ENCODE measurements around the gene DLGAP3. TPM values are rescaled to one million over a fixed set of nuclear protein-coding genes. Genes with fewer than 3 reads are reported as not detected.
"Not testable (repeated sequence)": the region's sequence is repeated elsewhere in the genome, so short reads cannot be mapped to it uniquely, and the experiment has no call there.

DLGAP3 gene
- total RNA-seq, 1 experiment from 2014 or later, result 1.0 TPM

DNA sequence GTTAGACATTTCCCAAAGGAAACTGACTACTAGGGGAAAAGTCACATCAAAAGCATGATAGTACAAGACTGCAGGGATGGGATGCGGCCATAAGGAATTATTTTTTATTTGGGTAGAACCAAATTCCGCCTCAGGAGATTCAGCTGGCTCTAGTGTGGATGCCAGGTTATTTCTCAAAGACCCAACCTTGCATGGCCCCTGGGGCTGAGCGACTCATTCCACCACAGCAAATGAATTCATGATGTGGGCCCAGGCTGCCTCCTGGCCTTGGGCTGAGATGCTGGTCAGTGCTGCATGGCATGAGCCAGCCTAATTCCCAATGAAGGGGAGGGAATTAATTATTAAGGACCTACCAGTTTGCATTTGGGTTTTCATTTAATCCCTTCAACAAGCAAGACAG is 43.9 kb upstream of the DLGAP3 start:
- Mint-ChIP-seq H3K27me3 (ENCODE audit: unreplicated experiment) (no peaks in the 10 kb centered on the region), H3K27ac (ENCODE audit: unreplicated experiment) (no peak overlapping the region), H3K9me3 (ENCODE audit: low read depth, unreplicated experiment) (no peaks in the 10 kb centered on the region), H3K4me3 (ENCODE audit: low read depth, unreplicated experiment) (no peak overlapping the region), H3K4me1 (ENCODE audit: low read depth, unreplicated experiment) (peaks cover 8% of the 10 kb centered on the region), H3K36me3 (ENCODE audit: insufficient read depth, unreplicated experiment) (peaks cover 13% of the 10 kb centered on the region)
- DNase-seq, result no peak
- intact Hi-C loops (cut with micrococcal nuclease; ENCODE audit: unreplicated experiment), result no loop called here
- no TSS peak for BruUV-seq (replicated peaks)
- TF ChIP-seq, protein P1, sequence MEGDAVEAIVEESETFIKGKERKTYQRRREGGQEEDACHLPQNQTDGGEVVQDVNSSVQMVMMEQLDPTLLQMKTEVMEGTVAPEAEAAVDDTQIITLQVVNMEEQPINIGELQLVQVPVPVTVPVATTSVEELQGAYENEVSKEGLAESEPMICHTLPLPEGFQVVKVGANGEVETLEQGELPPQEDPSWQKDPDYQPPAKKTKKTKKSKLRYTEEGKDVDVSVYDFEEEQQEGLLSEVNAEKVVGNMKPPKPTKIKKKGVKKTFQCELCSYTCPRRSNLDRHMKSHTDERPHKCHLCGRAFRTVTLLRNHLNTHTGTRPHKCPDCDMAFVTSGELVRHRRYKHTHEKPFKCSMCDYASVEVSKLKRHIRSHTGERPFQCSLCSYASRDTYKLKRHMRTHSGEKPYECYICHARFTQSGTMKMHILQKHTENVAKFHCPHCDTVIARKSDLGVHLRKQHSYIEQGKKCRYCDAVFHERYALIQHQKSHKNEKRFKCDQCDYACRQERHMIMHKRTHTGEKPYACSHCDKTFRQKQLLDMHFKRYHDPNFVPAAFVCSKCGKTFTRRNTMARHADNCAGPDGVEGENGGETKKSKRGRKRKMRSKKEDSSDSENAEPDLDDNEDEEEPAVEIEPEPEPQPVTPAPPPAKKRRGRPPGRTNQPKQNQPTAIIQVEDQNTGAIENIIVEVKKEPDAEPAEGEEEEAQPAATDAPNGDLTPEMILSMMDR (IDR thresholded peaks at IDR 0.05; ENCODE audit: unreplicated experiment), result no peak
- CTCF ChIA-PET, result no interaction called here

DNA sequence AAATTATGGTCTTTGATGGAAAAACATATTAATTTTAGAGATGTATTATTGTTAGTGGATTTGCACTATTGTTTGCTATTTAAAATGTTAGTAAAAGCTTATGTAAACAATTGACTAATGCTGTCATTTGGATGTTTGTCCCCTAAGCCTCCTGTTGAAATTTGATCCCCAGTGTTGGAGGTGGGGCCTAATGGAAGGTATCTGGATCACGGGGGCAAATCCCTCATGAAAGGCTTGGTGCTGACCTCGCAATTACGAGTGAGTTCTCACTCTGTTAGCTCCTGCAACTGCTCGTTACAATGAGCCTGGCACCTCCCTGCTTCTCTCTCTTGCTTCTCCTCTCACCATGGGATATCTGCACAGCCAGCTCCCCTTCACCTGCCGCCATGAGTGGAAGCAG is 41.4 kb upstream of the DLGAP3 start:
- Mint-ChIP-seq H3K9me3 (ENCODE audit: low read depth, unreplicated experiment) (no peaks in the 10 kb centered on the region), H3K4me3 (ENCODE audit: low read depth, unreplicated experiment) (no peak overlapping the region), H3K4me1 (ENCODE audit: low read depth, unreplicated experiment) (peaks cover 8% of the 10 kb centered on the region), H3K36me3 (ENCODE audit: insufficient read depth, unreplicated experiment) (peaks cover 11% of the 10 kb centered on the region), H3K27me3 (ENCODE audit: unreplicated experiment) (no peaks in the 10 kb centered on the region), H3K27ac (ENCODE audit: unreplicated experiment) (no peak overlapping the region)
- TF ChIP-seq, protein P1 (IDR thresholded peaks at IDR 0.05; ENCODE audit: unreplicated experiment), result no peak
- BruUV-seq (replicated peaks), result no TSS peak
- intact Hi-C loops (cut with micrococcal nuclease; ENCODE audit: unreplicated experiment), result no loop called here
- CTCF ChIA-PET, result no interaction called here
- DNase-seq, result no peak

DNA sequence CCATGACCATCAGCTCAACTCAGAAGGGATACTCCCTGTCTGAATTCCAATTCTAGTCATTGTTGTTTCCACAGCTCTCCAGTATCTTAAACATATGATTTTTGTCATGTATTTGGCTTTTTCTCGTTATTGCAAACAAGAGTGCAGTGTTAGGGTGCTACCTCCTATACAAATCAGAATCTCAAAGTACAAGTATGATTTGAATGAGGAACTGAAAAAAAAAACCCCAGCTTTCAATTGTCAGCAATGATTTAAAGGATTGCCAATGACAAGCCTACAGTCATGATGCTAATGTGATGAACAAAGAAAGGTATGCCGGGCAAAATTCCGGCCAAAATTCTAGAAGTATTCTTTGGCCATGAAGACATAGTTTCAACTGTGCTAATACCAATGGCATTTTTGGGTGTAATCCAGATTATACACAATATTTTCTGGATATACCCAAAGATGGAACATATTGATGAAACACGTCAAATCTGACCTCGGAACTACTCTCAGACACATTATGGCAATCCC is 40.8 kb upstream of the DLGAP3 start:
- CTCF ChIA-PET, result no interaction called here
- Mint-ChIP-seq H3K9me3 (ENCODE audit: low read depth, unreplicated experiment) (no peaks in the 10 kb centered on the region), H3K4me3 (ENCODE audit: low read depth, unreplicated experiment) (no peak overlapping the region), H3K4me1 (ENCODE audit: low read depth, unreplicated experiment) (peaks cover 8% of the 10 kb centered on the region), H3K27ac (ENCODE audit: unreplicated experiment) (no peak overlapping the region), H3K36me3 (ENCODE audit: insufficient read depth, unreplicated experiment) (peaks cover 5% of the 10 kb centered on the region), H3K27me3 (ENCODE audit: unreplicated experiment) (no peaks in the 10 kb centered on the region)
- intact Hi-C loops (cut with micrococcal nuclease; ENCODE audit: unreplicated experiment), result no loop called here
- TF ChIP-seq, protein P1 (IDR thresholded peaks at IDR 0.05; ENCODE audit: unreplicated experiment), result no peak
- DNase-seq, result no peak
- no TSS peak for BruUV-seq (replicated peaks)

DNA sequence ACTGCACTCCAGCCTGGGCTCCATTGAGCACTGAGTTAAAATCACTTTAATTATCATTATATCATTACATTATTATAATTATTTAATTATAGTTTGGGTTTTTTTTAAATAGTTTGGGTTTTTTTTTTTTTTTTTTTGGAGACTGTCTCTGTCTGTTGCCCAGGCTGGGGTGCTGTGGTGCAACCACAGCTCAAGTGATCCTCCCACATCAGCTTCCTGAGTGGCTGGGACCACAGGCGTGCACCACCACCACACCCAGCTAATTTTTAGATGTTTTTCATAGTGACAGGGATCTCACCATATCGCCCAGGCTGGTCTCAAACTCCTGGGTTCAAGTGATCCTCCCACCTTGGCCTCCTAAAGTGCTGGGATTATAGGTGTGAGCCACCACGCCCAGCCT is 38.8 kb upstream of the DLGAP3 start:
- CTCF ChIA-PET; H3K4me3 Mint-ChIP-seq (ENCODE audit: low read depth, unreplicated experiment): not testable (repeated sequence)

DNA sequence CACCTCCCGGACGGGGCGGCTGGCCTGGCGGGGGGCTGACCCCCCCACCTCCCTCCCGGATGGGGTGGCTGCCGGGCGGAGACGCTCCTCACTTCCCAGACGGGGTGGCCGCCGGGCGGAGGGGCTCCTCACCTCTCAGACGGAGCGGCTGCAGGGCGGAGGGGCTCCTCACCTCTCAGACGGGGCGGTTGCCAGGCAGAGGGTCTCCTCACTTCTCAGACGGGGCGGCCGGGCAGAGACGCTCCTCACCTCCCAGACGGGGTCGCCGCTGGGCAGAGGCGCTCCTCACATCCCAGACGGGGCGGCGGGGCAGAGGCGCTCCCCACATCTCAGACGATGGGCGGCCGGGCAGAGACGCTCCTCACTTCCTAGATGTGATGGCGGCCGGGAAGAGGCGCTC is 38.2 kb upstream of the DLGAP3 start:
- H3K27ac Mint-ChIP-seq (ENCODE audit: unreplicated experiment); DNase-seq; CTCF ChIA-PET; H3K4me1 Mint-ChIP-seq (ENCODE audit: low read depth, unreplicated experiment); H3K36me3 Mint-ChIP-seq (ENCODE audit: insufficient read depth, unreplicated experiment); BruUV-seq (replicated peaks); H3K9me3 Mint-ChIP-seq (ENCODE audit: low read depth, unreplicated experiment); intact Hi-C loops (cut with micrococcal nuclease; ENCODE audit: unreplicated experiment); H3K27me3 Mint-ChIP-seq (ENCODE audit: unreplicated experiment); H3K4me3 Mint-ChIP-seq (ENCODE audit: low read depth, unreplicated experiment): not testable (repeated sequence)

More for the DNA sequence above, 38.8 kb upstream of the DLGAP3 start:
- H3K4me1 Mint-ChIP-seq (ENCODE audit: low read depth, unreplicated experiment); H3K9me3 Mint-ChIP-seq (ENCODE audit: low read depth, unreplicated experiment); BruUV-seq (replicated peaks); H3K36me3 Mint-ChIP-seq (ENCODE audit: insufficient read depth, unreplicated experiment); H3K27me3 Mint-ChIP-seq (ENCODE audit: unreplicated experiment); intact Hi-C loops (cut with micrococcal nuclease; ENCODE audit: unreplicated experiment); DNase-seq; H3K27ac Mint-ChIP-seq (ENCODE audit: unreplicated experiment): not testable (repeated sequence)

Data from Calu3 (cell line).